NB4 (cell line): Measurements from ENCODE around the gene CALCR.
"Not testable (repeated sequence)": the region's sequence is repeated elsewhere in the genome, so short reads cannot be mapped to it uniquely, and the experiment has no call there.

ENCODE experiments used
- DNase-seq: peaks from one replicate; pipeline ENCODE4 v3.0.0; 2010; ENCODE audit warnings: low read depth
- H3K4me3 ChIP-seq: one replicate; pipeline ENCODE4 v1.5.1; 2011; ENCODE audit warnings: mild to moderate bottlenecking, low read depth, low read length, moderate library complexity
- CTCF ChIP-seq: IDR thresholded peaks from one replicate; pipeline ENCODE4 v1.5.1; 2012; ENCODE audit warnings: low read depth, low read length
- MAX ChIP-seq: IDR thresholded peaks from 2 replicates; pipeline ENCODE4 v1.6.1; 2011; ENCODE audit warnings: low read depth, low read length
- MYC ChIP-seq: IDR thresholded peaks from 2 replicates; pipeline ENCODE4 v1.6.1; 2011; ENCODE audit warnings: low read depth, low read length
- POLR2A ChIP-seq: IDR thresholded peaks from 2 replicates; pipeline ENCODE4 v1.6.1; 2011; ENCODE audit warnings: mild to moderate bottlenecking; ENCODE audit not compliant: insufficient read length; ENCODE audit errors: extremely low read depth

The CALCR gene

GRCh38 chr7:93601363-93601762, 26.8 kb upstream of the CALCR start:
- no peak for DNase-seq
- H3K4me3 ChIP-seq: no peak overlapping the region
- no peak for TF ChIP-seq POLR2A

GRCh38 chr7:93594250-93594649, 19.7 kb upstream of the CALCR start:
- TF ChIP-seq MYC (no peak), MAX (no peak), POLR2A (no peak), CTCF (no peak)
- H3K4me3 ChIP-seq: no peak overlapping the region
- no peak for DNase-seq

GRCh38 chr7:93592588-93593266, 18.2 kb upstream of the CALCR start:
- no peak overlapping the region for H3K4me3 ChIP-seq
- DNase-seq: no peak
- TF ChIP-seq CTCF: no peak
- no peak for TF ChIP-seq MYC
- TF ChIP-seq MAX: no peak
- TF ChIP-seq POLR2A: no peak

- not testable (repeated sequence) for H3K4me3 ChIP-seq, DNase-seq
These were observed 16.9 kb upstream of the CALCR start for GRCh38 chr7:93591224-93592050.

- not testable (repeated sequence) for DNase-seq, H3K4me3 ChIP-seq
These were observed 11.9 kb upstream of the CALCR start for GRCh38 chr7:93586479-93586865.

GRCh38 chr7:93585694-93586478, 11.4 kb upstream of the CALCR start:
- not testable (repeated sequence) for H3K4me3 ChIP-seq, DNase-seq

- H3K4me3 ChIP-seq: no peak overlapping the region
- DNase-seq: no peak
- no peak for TF ChIP-seq MAX
- TF ChIP-seq MYC: no peak
- no peak for TF ChIP-seq CTCF
- no peak for TF ChIP-seq POLR2A
These were observed 4.9 kb upstream of the CALCR start for GRCh38 chr7:93579431-93579830.

GRCh38 chr7:93578762-93579161, 4.2 kb upstream of the CALCR start:
- no peak for DNase-seq
- TF ChIP-seq POLR2A (no peak), MYC (no peak), MAX (no peak)
- H3K4me3 ChIP-seq: no peak overlapping the region
